ENCODE measurements around the gene FSHR.

Gene FSHR, protein sequence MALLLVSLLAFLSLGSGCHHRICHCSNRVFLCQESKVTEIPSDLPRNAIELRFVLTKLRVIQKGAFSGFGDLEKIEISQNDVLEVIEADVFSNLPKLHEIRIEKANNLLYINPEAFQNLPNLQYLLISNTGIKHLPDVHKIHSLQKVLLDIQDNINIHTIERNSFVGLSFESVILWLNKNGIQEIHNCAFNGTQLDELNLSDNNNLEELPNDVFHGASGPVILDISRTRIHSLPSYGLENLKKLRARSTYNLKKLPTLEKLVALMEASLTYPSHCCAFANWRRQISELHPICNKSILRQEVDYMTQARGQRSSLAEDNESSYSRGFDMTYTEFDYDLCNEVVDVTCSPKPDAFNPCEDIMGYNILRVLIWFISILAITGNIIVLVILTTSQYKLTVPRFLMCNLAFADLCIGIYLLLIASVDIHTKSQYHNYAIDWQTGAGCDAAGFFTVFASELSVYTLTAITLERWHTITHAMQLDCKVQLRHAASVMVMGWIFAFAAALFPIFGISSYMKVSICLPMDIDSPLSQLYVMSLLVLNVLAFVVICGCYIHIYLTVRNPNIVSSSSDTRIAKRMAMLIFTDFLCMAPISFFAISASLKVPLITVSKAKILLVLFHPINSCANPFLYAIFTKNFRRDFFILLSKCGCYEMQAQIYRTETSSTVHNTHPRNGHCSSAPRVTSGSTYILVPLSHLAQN

GRCh38 chr2:49154140-49154539 is at the start of gene FSHR:
Gene FSHR (minus strand): TSS chr2:49154515. CDS start chr2:49154417, 98 bp downstream.
- DNase-seq: no peak

DNA sequence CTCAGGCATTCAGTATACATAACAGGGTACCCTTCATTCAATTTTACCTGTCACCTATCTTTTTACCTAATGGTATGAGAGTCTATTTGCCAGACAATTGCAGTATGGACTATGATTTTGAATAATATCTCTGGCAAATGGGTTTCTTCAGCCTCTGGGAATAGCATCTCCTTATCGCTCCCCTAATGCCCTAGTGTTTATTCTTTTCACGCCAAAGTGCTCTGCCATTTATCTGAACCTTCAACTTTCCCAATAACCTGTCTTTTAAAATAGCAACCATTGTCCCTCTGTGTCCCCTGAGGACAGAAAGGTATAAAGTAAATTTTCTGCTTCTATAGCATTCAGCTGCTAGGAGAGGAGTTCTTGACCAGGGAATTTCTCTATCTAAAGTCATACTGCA is 45.0 kb upstream of the FSHR start:
- no peak for DNase-seq

DNA sequence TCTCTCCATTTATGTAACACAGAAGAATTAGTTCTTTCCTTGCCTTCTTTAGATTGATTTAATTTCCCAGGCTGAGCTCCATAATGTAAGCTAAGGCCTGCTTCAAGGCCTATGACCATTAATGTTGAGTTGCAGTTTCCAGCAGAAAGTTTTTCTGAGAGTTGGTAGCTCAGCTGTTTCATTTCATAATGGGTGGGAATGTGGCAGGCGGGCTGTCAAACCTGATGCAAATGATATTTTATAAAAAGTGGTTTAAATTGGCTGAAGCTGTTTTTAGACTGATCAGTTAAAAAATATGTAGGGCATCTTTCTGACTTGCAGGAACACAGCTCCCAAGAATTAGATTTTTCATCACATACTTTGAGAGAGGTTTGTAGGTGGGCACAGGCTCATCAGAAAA is 40.4 kb upstream of the FSHR start:
- no peak for DNase-seq

DNA sequence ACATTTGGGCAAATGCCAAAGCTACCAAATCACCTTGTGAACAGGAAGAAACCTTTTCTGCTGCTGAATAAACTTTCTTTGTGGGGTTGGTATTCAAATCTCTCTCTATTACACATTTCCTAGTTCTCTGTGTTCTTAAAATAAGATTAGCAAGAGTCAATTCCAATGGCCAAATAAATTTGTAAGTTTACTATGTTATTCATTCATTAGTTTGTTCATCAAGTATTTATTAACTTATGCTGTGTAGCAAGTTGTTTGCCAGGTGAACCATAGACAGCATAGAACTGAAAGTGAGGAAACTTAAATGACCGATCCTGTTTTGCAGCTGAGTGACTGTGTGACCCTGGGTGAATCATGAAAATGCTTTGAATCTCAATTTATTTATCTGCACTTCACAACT is 37.7 kb upstream of the FSHR start:
- DNase-seq: no peak

- no peak for DNase-seq
Measured at GRCh38 chr2:49189512-49190225, 35.4 kb upstream of the FSHR start.

GRCh38 chr2:49186050-49186648 is 31.8 kb upstream of the FSHR start:
- DNase-seq: no peak

- no peak for DNase-seq
Measured at GRCh38 chr2:49178656-49179055, 24.3 kb upstream of the FSHR start.

DNA sequence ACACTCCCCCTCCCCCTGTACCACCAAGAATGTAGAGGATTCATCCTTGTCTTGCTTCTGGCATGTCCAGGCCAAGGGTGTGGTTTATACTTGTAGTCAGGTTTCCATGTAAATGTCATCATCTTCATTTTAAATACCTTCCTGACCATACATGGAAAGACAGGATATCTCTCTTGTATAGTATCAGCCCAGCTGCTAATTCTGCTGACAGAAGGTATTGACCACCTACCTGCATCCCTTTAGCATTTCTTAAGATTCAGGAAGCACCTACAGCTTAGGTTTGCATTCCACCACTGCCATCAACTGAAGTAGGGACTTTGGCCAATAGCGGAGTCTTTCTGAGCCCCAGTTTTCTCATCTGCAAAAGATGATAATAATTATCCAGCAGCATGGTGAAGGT is 22.9 kb upstream of the FSHR start:
- no peak for DNase-seq

- no peak for DNase-seq
Measured at GRCh38 chr2:49175831-49176230, 21.5 kb upstream of the FSHR start.

DNA sequence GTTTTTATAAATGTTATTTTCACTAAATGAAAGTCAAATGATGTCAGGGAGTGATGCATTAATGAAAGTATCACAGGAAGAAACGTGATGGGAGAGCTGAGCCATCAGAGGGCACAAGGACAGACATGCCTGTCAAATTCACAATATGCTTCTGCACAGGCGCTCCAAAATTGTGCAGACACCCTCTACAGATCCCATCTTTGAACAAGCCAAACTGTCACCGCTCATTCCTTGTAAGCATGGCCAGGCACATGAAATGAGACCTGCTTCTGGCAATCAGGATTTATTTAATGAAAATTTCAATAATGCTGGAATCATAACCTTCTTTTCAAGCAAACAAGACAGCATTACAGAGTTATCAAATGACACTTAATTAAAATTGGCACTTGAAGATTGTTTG is 20.4 kb upstream of the FSHR start:
- no peak for DNase-seq

DNA sequence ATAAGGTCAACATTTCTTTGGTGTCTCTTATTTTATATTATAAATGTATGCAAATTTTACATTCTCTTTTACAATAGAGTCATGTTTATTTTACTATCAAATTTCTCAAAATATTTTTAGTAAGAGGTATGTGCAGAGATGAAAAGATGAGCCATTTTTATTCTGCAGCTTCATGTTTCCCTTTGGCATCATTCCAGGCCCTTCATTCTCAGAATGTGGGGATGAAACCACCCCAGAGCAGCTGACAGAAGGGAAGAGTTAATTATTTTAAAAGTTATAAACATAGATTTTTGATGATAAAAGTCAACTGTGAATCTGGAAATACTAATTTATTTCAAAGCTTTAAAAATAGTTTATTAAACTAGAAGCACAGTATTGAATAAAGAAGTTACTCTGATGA is 12.8 kb upstream of the FSHR start:
- no peak for DNase-seq

- no peak for DNase-seq
Measured at GRCh38 chr2:49165662-49166061, 11.3 kb upstream of the FSHR start.

- DNase-seq: no peak
Measured at GRCh38 chr2:49164729-49165128, 10.4 kb upstream of the FSHR start.

GRCh38 chr2:49162151-49162550 is 7.8 kb upstream of the FSHR start:
- no peak for DNase-seq

GRCh38 chr2:49154891-49155290 is 576 bp upstream of the FSHR start:
- no peak for DNase-seq

DNA sequence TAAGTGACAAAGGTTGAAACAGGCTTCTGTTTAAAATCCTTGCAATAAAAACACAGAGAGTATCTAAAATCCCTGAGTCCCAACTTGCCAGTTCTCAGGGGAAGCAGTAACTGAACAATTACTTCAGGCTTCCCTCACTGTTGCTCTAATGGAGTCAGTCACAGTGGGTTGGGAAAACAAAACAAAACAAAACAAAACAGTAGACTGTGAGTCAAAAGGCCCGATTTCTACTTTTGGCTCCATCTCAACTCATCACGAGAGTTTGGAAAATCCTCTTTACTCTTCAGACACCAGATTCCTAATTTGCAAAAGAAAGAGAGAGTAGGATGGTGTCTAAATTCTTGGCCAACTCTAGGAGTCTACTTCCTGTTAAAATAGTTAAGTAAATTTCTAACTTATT is 1.1 kb downstream of the FSHR start:
- no peak for DNase-seq

DNA sequence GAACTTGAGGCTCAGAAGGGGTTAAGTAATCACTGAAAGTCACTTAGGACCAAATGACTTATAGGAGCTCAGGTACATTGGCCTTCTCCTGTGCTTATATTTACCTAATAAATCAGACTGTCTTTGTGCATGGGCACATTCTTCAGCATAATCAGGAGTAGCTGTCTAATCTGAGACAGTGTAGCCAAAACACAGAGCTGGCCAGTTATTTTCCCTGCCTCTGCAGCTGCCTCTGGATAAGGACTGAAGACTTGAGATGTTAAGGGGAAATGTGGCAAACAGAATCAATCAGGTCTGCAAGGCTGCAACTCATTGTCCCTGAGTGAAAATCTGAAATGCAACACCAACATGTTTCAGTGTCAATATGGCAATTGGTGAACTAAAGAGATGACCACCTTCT is 1.5 kb downstream of the FSHR start:
- DNase-seq: no peak

DNA sequence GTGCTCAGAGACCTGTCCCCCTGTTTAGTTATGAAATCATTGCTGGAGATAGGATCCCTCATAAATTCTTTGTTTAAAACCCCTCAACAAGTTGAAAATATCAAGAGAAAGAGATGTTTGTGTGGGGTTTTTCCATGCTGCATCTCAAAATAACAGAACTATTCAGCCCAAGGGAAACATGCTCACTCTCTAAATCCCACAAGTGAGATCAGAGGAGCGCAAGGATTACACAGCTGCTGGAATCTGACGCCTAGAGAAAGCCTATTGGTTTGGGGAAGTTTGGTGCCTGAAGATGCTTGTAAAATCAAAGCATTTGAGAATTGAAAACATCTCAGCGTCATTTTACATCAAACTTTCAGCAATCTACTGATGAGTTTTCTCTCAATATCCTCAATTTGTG is 7.9 kb downstream of the FSHR start:
- no peak for DNase-seq

DNA sequence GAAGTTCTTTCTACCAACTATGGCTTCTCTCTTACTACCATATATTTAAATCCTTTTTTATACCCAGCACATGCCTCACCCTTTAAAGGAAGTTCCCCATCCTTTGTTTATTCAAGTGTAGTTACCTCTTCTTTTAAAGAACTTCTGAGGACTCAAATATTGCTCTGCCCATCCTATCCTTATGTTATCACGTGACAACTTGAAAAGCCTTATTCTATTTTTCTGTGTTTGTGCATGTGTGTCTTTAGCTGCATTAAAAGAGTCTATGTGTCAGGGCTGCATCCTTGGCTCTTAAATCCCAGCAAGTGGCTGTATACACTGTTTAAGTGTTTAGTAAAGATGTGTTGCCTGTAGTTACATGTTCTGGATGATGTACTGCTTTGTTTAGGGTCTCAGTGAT is 22.5 kb downstream of the FSHR start:
- no peak for DNase-seq

- DNase-seq: no peak
Measured at GRCh38 chr2:49129034-49129433, 25.3 kb downstream of the FSHR start.

DNA sequence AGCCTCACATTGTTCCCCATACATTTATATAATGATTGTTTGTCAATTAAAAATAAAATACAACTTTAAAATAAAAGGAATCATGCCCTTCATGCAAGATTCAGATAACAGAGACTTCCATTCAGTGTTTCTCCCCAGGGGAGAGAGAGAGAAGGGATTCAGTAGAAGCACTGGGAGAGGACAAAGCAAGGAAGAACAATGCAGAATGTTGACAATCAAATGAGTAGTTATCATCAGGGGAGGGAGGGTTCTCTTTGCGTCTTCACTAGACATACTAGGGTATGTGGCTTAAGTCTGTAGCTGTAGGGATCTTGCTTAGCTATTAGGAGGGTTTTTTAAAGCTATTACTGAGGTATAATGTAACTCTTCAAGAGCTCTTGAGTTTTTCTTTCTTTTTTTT is 30.7 kb downstream of the FSHR start:
- no peak for DNase-seq

DNA sequence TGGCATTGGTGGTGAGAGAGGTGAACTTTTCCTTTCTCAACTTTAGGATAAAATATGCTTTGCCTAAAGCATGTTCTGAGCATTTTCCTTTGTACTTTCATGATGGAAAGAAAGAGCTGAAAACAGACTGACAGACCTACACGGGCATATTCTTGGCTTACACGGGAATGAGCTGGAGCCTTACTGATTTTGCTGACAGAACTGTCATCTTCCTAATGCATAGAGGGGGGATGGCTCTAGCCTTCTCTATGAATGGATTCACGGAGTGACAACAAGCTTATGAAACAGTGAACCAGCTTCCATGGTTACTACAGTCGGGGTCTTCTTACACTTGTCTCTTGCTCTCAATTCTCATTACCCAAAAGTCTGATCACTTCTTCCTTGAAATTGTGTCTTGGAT is 32.2 kb downstream of the FSHR start:
- DNase-seq: no peak

DNA sequence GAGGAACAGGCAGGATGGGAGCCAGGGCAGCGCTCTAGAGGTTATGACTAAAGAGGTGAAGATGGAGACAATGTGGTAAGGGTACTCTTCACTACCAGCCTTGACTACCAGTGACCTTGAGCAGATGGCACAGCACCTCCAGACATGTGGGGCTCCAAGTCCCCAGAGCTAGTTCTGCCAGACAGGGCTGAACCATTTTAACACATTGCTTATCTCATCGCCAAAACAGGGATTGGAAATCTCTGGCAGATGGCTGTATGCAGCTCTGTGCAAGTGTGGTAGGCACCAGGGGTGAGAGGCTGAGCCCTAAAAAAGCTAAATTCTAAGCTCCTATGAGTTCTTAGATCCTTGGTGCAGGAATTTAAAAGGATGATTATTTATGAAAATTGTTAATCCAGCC is 41.3 kb downstream of the FSHR start:
- no peak for DNase-seq

- no peak for DNase-seq
Measured at GRCh38 chr2:49111456-49111855, 42.9 kb downstream of the FSHR start.
